Hepatocyte (in vitro differentiated cells): Measurements from ENCODE around the gene MRPL24.

Experiments
- EZH2phosphoT487 ChIP-seq: fragments of 200-600 bp; sonication (generic); IDR thresholded peaks from one replicate; pipeline ENCODE4 v1.6.1; 2018; ENCODE audit warnings: antibody characterized with exemption, mild to moderate bottlenecking, low read depth, moderate library complexity; ENCODE audit not compliant: unreplicated experiment, severe bottlenecking
- TF ChIP-seq, protein P1 (sequence below): fragments of 200-600 bp; sonication (generic); IDR thresholded peaks from 2 replicates; pipeline ENCODE4 v1.5.1; 2016; ENCODE audit warnings: antibody characterized with exemption, mild to moderate bottlenecking; ENCODE audit not compliant: poor library complexity

GRCh38 chr1:156728599-156729462, 12.1 kb downstream of the MRPL24 start, which contains the start of gene ISG20L2:
- TF ChIP-seq, protein P1, sequence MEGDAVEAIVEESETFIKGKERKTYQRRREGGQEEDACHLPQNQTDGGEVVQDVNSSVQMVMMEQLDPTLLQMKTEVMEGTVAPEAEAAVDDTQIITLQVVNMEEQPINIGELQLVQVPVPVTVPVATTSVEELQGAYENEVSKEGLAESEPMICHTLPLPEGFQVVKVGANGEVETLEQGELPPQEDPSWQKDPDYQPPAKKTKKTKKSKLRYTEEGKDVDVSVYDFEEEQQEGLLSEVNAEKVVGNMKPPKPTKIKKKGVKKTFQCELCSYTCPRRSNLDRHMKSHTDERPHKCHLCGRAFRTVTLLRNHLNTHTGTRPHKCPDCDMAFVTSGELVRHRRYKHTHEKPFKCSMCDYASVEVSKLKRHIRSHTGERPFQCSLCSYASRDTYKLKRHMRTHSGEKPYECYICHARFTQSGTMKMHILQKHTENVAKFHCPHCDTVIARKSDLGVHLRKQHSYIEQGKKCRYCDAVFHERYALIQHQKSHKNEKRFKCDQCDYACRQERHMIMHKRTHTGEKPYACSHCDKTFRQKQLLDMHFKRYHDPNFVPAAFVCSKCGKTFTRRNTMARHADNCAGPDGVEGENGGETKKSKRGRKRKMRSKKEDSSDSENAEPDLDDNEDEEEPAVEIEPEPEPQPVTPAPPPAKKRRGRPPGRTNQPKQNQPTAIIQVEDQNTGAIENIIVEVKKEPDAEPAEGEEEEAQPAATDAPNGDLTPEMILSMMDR = no peak
- TF ChIP-seq EZH2phosphoT487 = no peak
